ENCODE measurements around the gene DCAF17. TPM values are rescaled to one million over a fixed set of nuclear protein-coding genes. Genes with fewer than 3 reads are reported as not detected.

Gene DCAF17
- total RNA-seq, 2 experiments from 2014 or later, result 25.9 to 40.9 TPM

DNA sequence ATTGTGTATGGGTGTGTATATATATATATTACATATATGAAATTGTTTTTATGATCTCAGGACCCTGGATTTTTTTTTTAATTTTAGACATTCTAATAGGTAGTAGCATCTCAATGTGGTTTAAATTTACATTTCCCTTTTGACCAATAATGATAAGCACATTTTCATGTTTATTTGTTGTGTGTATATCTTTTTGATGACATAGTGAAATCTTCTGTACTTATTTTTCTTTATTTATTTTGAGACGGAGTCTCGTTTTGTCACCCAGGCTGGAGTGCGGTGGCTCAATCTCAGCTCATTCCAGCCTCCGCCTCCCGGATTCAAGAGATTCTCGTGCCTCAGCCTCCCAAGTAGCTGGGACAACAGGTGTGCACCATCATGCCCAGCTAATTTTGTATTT is 53.2 kb downstream of the DCAF17 start:
- no peaks in the 10 kb centered on the region for H3K79me2 ChIP-seq (ENCODE audit: insufficient read depth, low read depth, low read length)
- H3K9me3 ChIP-seq (ENCODE audit: low read length), result peaks cover 10% of the 10 kb centered on the region
- H3K36me3 ChIP-seq (ENCODE audit: insufficient read depth, low read length), result peaks cover 31% of the 10 kb centered on the region
- no peak overlapping the region for H3K4me2 ChIP-seq (ENCODE audit: low read length)
- DNase-seq (ENCODE audit: low spot score), result no peak
- H3K9me2 ChIP-seq (ENCODE audit: insufficient read depth, low read length), result no peaks in the 10 kb centered on the region
- POLR2A ChIA-PET, result interaction anchor here (0.6 kb wide), 1 partner anchor 232 kb away, joined by 3 read pairs; no protein-coding TSS in a partner anchor
- H3K4me1 ChIP-seq (ENCODE audit: insufficient read depth, low read length, poor library complexity, severe bottlenecking), result no peaks in the 10 kb centered on the region
- no peak overlapping the region for H3K4me3 ChIP-seq (ENCODE audit: low read depth, low read length, poor library complexity, severe bottlenecking)
- intact Hi-C loops (cut with micrococcal nuclease; ENCODE audit: unreplicated experiment), result no loop called here
- no TSS peak for BruUV-seq (replicated peaks)
- no peak overlapping the region for H2AFZ ChIP-seq (ENCODE audit: low read length)
- H4K20me1 ChIP-seq (ENCODE audit: insufficient read depth, low read length), result no peaks in the 10 kb centered on the region
- no peak overlapping the region for H3K27ac ChIP-seq (ENCODE audit: low read depth, low read length, poor library complexity, severe bottlenecking)
- no peak for TF ChIP-seq EZH2phosphoT487 (IDR thresholded peaks at IDR 0.05; ENCODE audit: borderline replicate concordance, low read depth, low read length)
- TF ChIP-seq, protein P1, sequence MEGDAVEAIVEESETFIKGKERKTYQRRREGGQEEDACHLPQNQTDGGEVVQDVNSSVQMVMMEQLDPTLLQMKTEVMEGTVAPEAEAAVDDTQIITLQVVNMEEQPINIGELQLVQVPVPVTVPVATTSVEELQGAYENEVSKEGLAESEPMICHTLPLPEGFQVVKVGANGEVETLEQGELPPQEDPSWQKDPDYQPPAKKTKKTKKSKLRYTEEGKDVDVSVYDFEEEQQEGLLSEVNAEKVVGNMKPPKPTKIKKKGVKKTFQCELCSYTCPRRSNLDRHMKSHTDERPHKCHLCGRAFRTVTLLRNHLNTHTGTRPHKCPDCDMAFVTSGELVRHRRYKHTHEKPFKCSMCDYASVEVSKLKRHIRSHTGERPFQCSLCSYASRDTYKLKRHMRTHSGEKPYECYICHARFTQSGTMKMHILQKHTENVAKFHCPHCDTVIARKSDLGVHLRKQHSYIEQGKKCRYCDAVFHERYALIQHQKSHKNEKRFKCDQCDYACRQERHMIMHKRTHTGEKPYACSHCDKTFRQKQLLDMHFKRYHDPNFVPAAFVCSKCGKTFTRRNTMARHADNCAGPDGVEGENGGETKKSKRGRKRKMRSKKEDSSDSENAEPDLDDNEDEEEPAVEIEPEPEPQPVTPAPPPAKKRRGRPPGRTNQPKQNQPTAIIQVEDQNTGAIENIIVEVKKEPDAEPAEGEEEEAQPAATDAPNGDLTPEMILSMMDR (conservative IDR thresholded peaks at IDR 0.05; ENCODE audit: low read length), result no peak
- CTCF ChIA-PET (ENCODE audit: unreplicated experiment), result no interaction called here

DNA sequence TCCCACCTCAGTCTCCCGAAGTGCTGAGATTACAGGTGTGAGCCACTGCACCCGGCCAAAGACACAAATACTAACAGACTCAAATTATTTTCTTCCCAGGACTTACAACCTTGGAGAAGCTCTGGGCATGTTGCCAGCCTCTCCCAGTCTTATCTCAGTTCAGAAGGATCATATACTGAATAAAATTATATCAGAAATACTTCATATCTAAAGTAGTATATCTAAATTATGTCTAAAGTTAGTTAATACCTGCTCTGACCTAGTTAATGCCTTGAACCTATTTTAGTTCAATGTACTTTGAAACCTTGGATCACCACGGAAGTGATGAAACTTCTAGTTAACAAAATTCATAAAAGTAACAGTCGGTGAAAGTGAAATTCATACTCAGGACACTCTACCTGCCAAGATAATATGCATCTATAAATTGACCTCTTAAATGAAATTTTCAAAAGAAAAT is 53.8 kb downstream of the DCAF17 start:
- Histone ChIP-seq H3K27ac (ENCODE audit: low read depth, low read length, poor library complexity, severe bottlenecking) (no peak overlapping the region), H3K36me3 (ENCODE audit: insufficient read depth, low read length) (peaks cover 25% of the 10 kb centered on the region), H3K4me1 (ENCODE audit: insufficient read depth, low read length, poor library complexity, severe bottlenecking) (no peaks in the 10 kb centered on the region), H3K4me3 (ENCODE audit: low read depth, low read length, poor library complexity, severe bottlenecking) (no peak overlapping the region), H3K4me2 (ENCODE audit: low read length) (no peak overlapping the region), H3K79me2 (ENCODE audit: insufficient read depth, low read depth, low read length) (no peaks in the 10 kb centered on the region), H2AFZ (ENCODE audit: low read length) (no peak overlapping the region), H3K9me2 (ENCODE audit: insufficient read depth, low read length) (no peaks in the 10 kb centered on the region), H3K9me3 (ENCODE audit: low read length) (peaks cover 10% of the 10 kb centered on the region), H4K20me1 (ENCODE audit: insufficient read depth, low read length) (no peaks in the 10 kb centered on the region)
- no TSS peak for BruUV-seq (replicated peaks)
- ChIA-PET POLR2A (no interaction called here), CTCF (ENCODE audit: unreplicated experiment) (no interaction called here)
- TF ChIP-seq EZH2phosphoT487 (IDR thresholded peaks at IDR 0.05; ENCODE audit: borderline replicate concordance, low read depth, low read length), result no peak
- TF ChIP-seq, protein P1 (conservative IDR thresholded peaks at IDR 0.05; ENCODE audit: low read length), result no peak
- DNase-seq (ENCODE audit: low spot score), result no peak
- intact Hi-C loops (cut with micrococcal nuclease; ENCODE audit: unreplicated experiment), result no loop called here

DNA sequence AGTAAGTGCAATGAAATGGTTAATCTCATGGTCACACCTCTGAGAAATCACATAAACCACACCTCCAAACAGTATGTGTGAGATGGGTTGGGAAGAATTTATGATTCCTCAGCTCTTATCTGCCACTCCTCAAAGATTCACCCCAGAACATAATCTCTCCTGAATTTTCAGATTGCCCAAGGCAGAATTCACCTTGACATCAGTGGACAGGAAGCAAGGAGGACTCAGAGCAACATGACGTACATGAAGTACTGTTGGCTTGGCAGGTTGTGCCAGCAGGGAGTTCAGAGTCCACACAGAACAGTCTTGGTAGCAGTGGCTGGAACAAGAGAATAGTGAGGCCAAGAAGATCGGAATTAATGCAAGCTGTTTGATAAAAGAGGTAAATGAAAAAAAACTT is 56.6 kb downstream of the DCAF17 start:
- TF ChIP-seq, protein P1 (conservative IDR thresholded peaks at IDR 0.05; ENCODE audit: low read length), result no peak
- TF ChIP-seq EZH2phosphoT487 (IDR thresholded peaks at IDR 0.05; ENCODE audit: borderline replicate concordance, low read depth, low read length), result no peak
- BruUV-seq (replicated peaks), result no TSS peak
- H3K9me2 ChIP-seq (ENCODE audit: insufficient read depth, low read length), result no peaks in the 10 kb centered on the region
- POLR2A ChIA-PET, result no interaction called here
- no peak overlapping the region for H3K4me2 ChIP-seq (ENCODE audit: low read length)
- H3K4me3 ChIP-seq (ENCODE audit: low read depth, low read length, poor library complexity, severe bottlenecking), result no peak overlapping the region
- H4K20me1 ChIP-seq (ENCODE audit: insufficient read depth, low read length), result no peaks in the 10 kb centered on the region
- CTCF ChIA-PET (ENCODE audit: unreplicated experiment), result no interaction called here
- intact Hi-C loops (cut with micrococcal nuclease; ENCODE audit: unreplicated experiment), result no loop called here
- no peak for DNase-seq (ENCODE audit: low spot score)
- H3K79me2 ChIP-seq (ENCODE audit: insufficient read depth, low read depth, low read length), result no peaks in the 10 kb centered on the region
- no peaks in the 10 kb centered on the region for H3K4me1 ChIP-seq (ENCODE audit: insufficient read depth, low read length, poor library complexity, severe bottlenecking)
- H3K27ac ChIP-seq (ENCODE audit: low read depth, low read length, poor library complexity, severe bottlenecking), result no peak overlapping the region
- no peak overlapping the region for H2AFZ ChIP-seq (ENCODE audit: low read length)
- H3K36me3 ChIP-seq (ENCODE audit: insufficient read depth, low read length), result peaks cover 3% of the 10 kb centered on the region
- H3K9me3 ChIP-seq (ENCODE audit: low read length), result peaks cover 10% of the 10 kb centered on the region
